Right lobe of liver (tissue), 4 donors: ENCODE data around the gene MRGPRD.

Experiments
- CTCF ChIP-seq, 4 donors: fragments of 200-600 bp in 3 of 4; fragments of 450-650 bp in 1 of 4; IDR thresholded peaks; one replicate each; pipeline versions ENCODE4 v1.5.1 to v1.8.0; 2016 to 2022; ENCODE audit warnings: antibody characterized with exemption in 4 of 4, mild to moderate bottlenecking in 2 of 4
- POLR2A ChIP-seq: fragments of 450-650 bp; IDR thresholded peaks from one replicate; pipeline ENCODE4 v1.6.1; 2017; ENCODE audit warnings: antibody characterized with exemption, mild to moderate bottlenecking
- donor health status: DM: no; HTN: no; CAD: no.
- donor health status: DM: no; HTN: no; CAD: no.
- donor health status: DM: no; HTN: yes; CAD: no.

- no peak for TF ChIP-seq POLR2A
- TF ChIP-seq CTCF (IDR thresholded peaks at IDR 0.05): no peak
Measured at GRCh38 chr11:68963779-68964178, 17.0 kb downstream of the MRGPRD start.
